H1 (cell line): ENCODE measurements around the gene IRF9. TPM values are rescaled to one million over a fixed set of nuclear protein-coding genes. Genes with fewer than 3 reads are reported as not detected.

Experiments
- CTCF ChIA-PET: fragments of 300-600 bp; sonication (Branson Sonifier 250); formaldehyde crosslinking; loops from one replicate; lab custom pipeline; 2021; ENCODE audit not compliant: partially characterized antibody; lab: Charles Lee
- POLR2A ChIA-PET: fragments of 300-600 bp; sonication (Branson Sonifier 250); formaldehyde crosslinking; loops from one replicate; lab custom pipeline; 2021; ENCODE audit warnings: inconsistent platforms; ENCODE audit not compliant: partially characterized antibody; lab: Charles Lee
- DNase-seq, 2 experiments: peaks; one replicate each; pipeline versions ENCODE4 v3.0.0 to v3.0.0-alpha.2; 2010 to 2022; ENCODE audit warnings: low spot score in 2 of 2, low read depth in 1 of 2, mixed read lengths in 1 of 2
- FAIRE-seq: peaks from 2 replicates; lab custom pipeline; 2011; peaks lifted over from hg19 to GRCh38; lab: Jason Lieb, UNC
- H2AFZ ChIP-seq: 2 replicates; pipeline ENCODE4 v1.8.1; 2012; ENCODE audit warnings: low read length, inconsistent platforms
- H2AK5ac ChIP-seq: 2 replicates; pipeline ENCODE4 v1.6.1; 2013; ENCODE audit warnings: low read depth, low read length
- H2BK120ac ChIP-seq: replicated peaks from 2 replicates; pipeline ENCODE3; 2013; ENCODE audit warnings: low read depth, low read length, inconsistent platforms
- H2BK12ac ChIP-seq: 2 replicates; pipeline ENCODE4 v1.6.1; 2013; ENCODE audit warnings: low read depth, low read length
- H2BK15ac ChIP-seq: 2 replicates; pipeline ENCODE4 v1.6.1; 2013; ENCODE audit warnings: low read length
- H2BK20ac ChIP-seq: 2 replicates; pipeline ENCODE4 v1.6.1; 2013; ENCODE audit warnings: low read length
- H2BK5ac ChIP-seq: 2 replicates; pipeline ENCODE4 v1.6.1; 2013; ENCODE audit warnings: low read depth, low read length
- H3K14ac ChIP-seq: 2 replicates; pipeline ENCODE4 v1.6.1; 2013; ENCODE audit warnings: inconsistent platforms; ENCODE audit not compliant: insufficient read length
- H3K18ac ChIP-seq: 2 replicates; pipeline ENCODE4 v1.6.1; 2013; ENCODE audit warnings: low read length; ENCODE audit errors: extremely low read depth
- H3K23ac ChIP-seq: 2 replicates; pipeline ENCODE4 v1.6.1; 2013; ENCODE audit warnings: inconsistent platforms; ENCODE audit not compliant: insufficient read length
- H3K23me2 ChIP-seq: 2 replicates; pipeline ENCODE4 v1.6.1; 2013; ENCODE audit warnings: low read depth, low read length
- H3K27ac ChIP-seq: 2 replicates; pipeline ENCODE4 v1.6.1; 2011; ENCODE audit warnings: low read depth, low read length, inconsistent platforms
- H3K27me3 ChIP-seq, 4 experiments: replicated peaks in 1 of 4; 1 replicate in 1 of 4; 2 replicates in 3 of 4; pipeline versions ENCODE4 v1.6.1 to v1.8.1; 2011 to 2013; ENCODE audit warnings: low read length in 3 of 4, mild to moderate bottlenecking in 3 of 4, inconsistent platforms in 2 of 4, mixed read lengths in 2 of 4, moderate library complexity in 1 of 4; ENCODE audit not compliant: control insufficient read depth in 3 of 4, insufficient read depth in 3 of 4; ENCODE audit errors: extremely low read depth in 1 of 4
- H3K36me3 ChIP-seq, 4 experiments: 2 replicates each; pipeline versions ENCODE4 v1.6.1 to v1.8.1; 2011 to 2013; ENCODE audit warnings: mild to moderate bottlenecking in 4 of 4, low read length in 3 of 4, moderate library complexity in 2 of 4, control low read depth in 1 of 4, inconsistent platforms in 1 of 4; ENCODE audit not compliant: insufficient read depth in 4 of 4, control insufficient read depth in 2 of 4
- H3K4ac ChIP-seq: replicated peaks from 2 replicates; pipeline ENCODE3; 2013; ENCODE audit warnings: low read length, low read depth, mixed read lengths, inconsistent platforms; ENCODE audit not compliant: insufficient read length
- H3K4me1 ChIP-seq, 4 experiments: replicated peaks in 1 of 4; 1 replicate in 1 of 4; 2 replicates in 3 of 4; pipeline versions ENCODE4 v1.6.1 to v1.8.1; 2011 to 2013; ENCODE audit warnings: low read length in 3 of 4, inconsistent platforms in 2 of 4, mixed read lengths in 1 of 4; ENCODE audit not compliant: insufficient read depth in 4 of 4, control insufficient read depth in 3 of 4
- H3K4me2 ChIP-seq, 2 experiments: 2 replicates each; pipeline versions ENCODE4 v1.6.1 to v1.8.1; 2011 to 2013; ENCODE audit warnings: low read depth in 2 of 2, low read length in 2 of 2, control low read depth in 1 of 2, inconsistent platforms in 1 of 2, mild to moderate bottlenecking in 1 of 2; ENCODE audit not compliant: insufficient read depth in 1 of 2
- H3K4me3 ChIP-seq, 4 experiments: fragments of 200-600, 300-600 bp in 1 of 4; sonication (generic), shearing (Covaris generic), sonication (Bioruptor Twin) in 1 of 4; 2 replicates each; pipeline versions ENCODE4 v1.5.1 to v1.8.1; 2011 to 2016; ENCODE audit warnings: low read length in 4 of 4, low read depth in 3 of 4, control low read depth in 2 of 4, inconsistent platforms in 2 of 4, mild to moderate bottlenecking in 2 of 4, mixed read lengths in 1 of 4, moderate library complexity in 1 of 4; ENCODE audit not compliant: insufficient read depth in 2 of 4; ENCODE audit errors: extremely low read depth in 1 of 4
- H3K56ac ChIP-seq: replicated peaks from 2 replicates; pipeline ENCODE3; 2013; ENCODE audit warnings: low read depth, mild to moderate bottlenecking, mixed read lengths, low read length, inconsistent platforms; ENCODE audit not compliant: insufficient read length
- H3K79me1 ChIP-seq: 2 replicates; pipeline ENCODE4 v1.6.1; 2013; ENCODE audit warnings: low read depth, low read length, control low read depth
- H3K79me2 ChIP-seq, 2 experiments: 2 replicates each; pipeline versions ENCODE4 v1.6.1 to v1.8.1; 2012 to 2013; ENCODE audit warnings: low read length in 2 of 2, mild to moderate bottlenecking in 2 of 2, inconsistent platforms in 1 of 2; ENCODE audit not compliant: insufficient read depth in 2 of 2, control insufficient read depth in 1 of 2
- H3K9ac ChIP-seq, 4 experiments: replicated peaks in 1 of 4; 1 replicate in 1 of 4; 2 replicates in 3 of 4; pipeline versions ENCODE4 v1.6.1 to v1.8.1; 2011 to 2013; ENCODE audit warnings: low read depth in 3 of 4, low read length in 3 of 4, control low read depth in 2 of 4, mild to moderate bottlenecking in 2 of 4, moderate library complexity in 2 of 4, inconsistent platforms in 1 of 4; ENCODE audit errors: extremely low read depth in 1 of 4
- H3K9me3 ChIP-seq, 2 experiments: 2 replicates each; pipeline versions ENCODE4 v1.6.1 to v1.8.1; 2012 to 2013; ENCODE audit warnings: mild to moderate bottlenecking in 2 of 2, moderate library complexity in 2 of 2, control low read depth in 1 of 2, inconsistent platforms in 1 of 2, low read depth in 1 of 2, low read length in 1 of 2, mixed read lengths in 1 of 2; ENCODE audit not compliant: insufficient read depth in 2 of 2
- H4K20me1 ChIP-seq, 2 experiments: replicated peaks in 1 of 2; 2 replicates each; pipeline versions ENCODE3 to v1.8.1; 2011 to 2013; ENCODE audit warnings: inconsistent platforms in 2 of 2, low read length in 2 of 2, mild to moderate bottlenecking in 1 of 2; ENCODE audit not compliant: insufficient read depth in 2 of 2, control insufficient read depth in 1 of 2
- H4K5ac ChIP-seq: 2 replicates; pipeline ENCODE4 v1.6.1; 2013; ENCODE audit warnings: low read length, low read depth, mixed read lengths, inconsistent platforms; ENCODE audit not compliant: insufficient read length
- H4K8ac ChIP-seq: 2 replicates; pipeline ENCODE4 v1.8.0; 2013; ENCODE audit warnings: mild to moderate bottlenecking, moderate library complexity, low read length, inconsistent platforms; ENCODE audit not compliant: insufficient read depth; ENCODE audit errors: extremely low read depth
- H4K91ac ChIP-seq: replicated peaks from 2 replicates; pipeline ENCODE3; 2013; ENCODE audit warnings: low read length, mixed read lengths, inconsistent platforms; ENCODE audit not compliant: insufficient read length
- CHD1 ChIP-seq: IDR thresholded peaks from 2 replicates; pipeline ENCODE4 v1.6.1; 2012; ENCODE audit warnings: low read depth, low read length, improper control_type of control experiment
- CREB1 ChIP-seq: IDR thresholded peaks from 2 replicates; pipeline ENCODE4 v1.6.1; 2012; ENCODE audit warnings: inconsistent platforms
- GABPA ChIP-seq: IDR thresholded peaks from 2 replicates; pipeline ENCODE4 v1.6.1; 2011; ENCODE audit warnings: mild to moderate bottlenecking, low read length, moderate library complexity, borderline replicate concordance; ENCODE audit not compliant: insufficient read depth
- GTF2F1 ChIP-seq: IDR thresholded peaks from 2 replicates; pipeline ENCODE4 v1.6.1; 2012; ENCODE audit warnings: low read depth, low read length, improper control_type of control experiment, borderline replicate concordance
- HDAC2 ChIP-seq, 2 experiments: fragments of 300-600 bp in 1 of 2; sonication (generic) in 1 of 2; IDR thresholded peaks; 2 replicates each; pipeline ENCODE4 v1.6.1; 2011 to 2012; ENCODE audit warnings: low read depth in 2 of 2, low read length in 2 of 2, mild to moderate bottlenecking in 2 of 2, moderate library complexity in 2 of 2, borderline replicate concordance in 1 of 2, inconsistent platforms in 1 of 2
- KDM1A ChIP-seq: fragments of 200-600, 300-600 bp; sonication (generic); IDR thresholded peaks from 2 replicates; pipeline ENCODE4 v1.7.1; 2016; ENCODE audit warnings: mild to moderate bottlenecking, low read length, borderline replicate concordance
- POLR2A ChIP-seq, 2 experiments: IDR thresholded peaks; 1 replicate in 1 of 2; 2 replicates in 1 of 2; pipeline ENCODE4 v1.6.1; 2011; ENCODE audit warnings: low read depth in 2 of 2, low read length in 2 of 2, mild to moderate bottlenecking in 2 of 2; ENCODE audit errors: control extremely low read depth in 1 of 2
- SP1 ChIP-seq: IDR thresholded peaks from 2 replicates; pipeline ENCODE4 v1.6.1; 2011; ENCODE audit warnings: low read depth, low read length
- WGBS, 2 experiments: shearing (Covaris generic) in 1 of 2; methylation state at CpG; one replicate each; pipeline versions ENCODE4 v1.1.6 to v1.1.7; 2013 to 2015; ENCODE audit warnings: low lambda C conversion rate in 2 of 2, mixed read lengths in 2 of 2, inconsistent platforms in 1 of 2, low coverage in 1 of 2, missing lambda C conversion rate in 1 of 2; ENCODE audit not compliant: insufficient replicate concordance in 2 of 2, insufficient coverage in 1 of 2, insufficient read length in 1 of 2; ENCODE audit errors: extremely low coverage in 1 of 2, missing lambda C conversion rate in 1 of 2; 5-methylcytosine and 5-hydroxymethylcytosine counted together
- polyA plus RNA-seq, 7 experiments: library from polyadenylated mRNA; depleted of rRNA in 3 of 7; stranded (reverse) in 5 of 7; unstranded in 2 of 7; fragments of >200 nt in 5 of 7; fragments of 200-250 nt in 2 of 7; gene quantifications; 1 replicate in 5 of 7; 2 replicates in 1 of 7; 4 replicates in 1 of 7; pipeline versions ENCODE4 v1.2.1 to v1.2.3, GENCODE V29; 2011 to 2013; ENCODE audit warnings: missing spikeins in 2 of 7, mixed read lengths in 2 of 7
- total RNA-seq: library from RNA; stranded (reverse); fragmentation: NEBNext Ultra II Directional; extraction: Animal tissue kit (Norgen Biotek cat#: 25700); gene quantifications from 2 replicates; pipeline ENCODE4 v1.2.1, GENCODE V29; 2021
- TF ChIP-seq, protein P1 (sequence below): IDR thresholded peaks from 2 replicates; pipeline ENCODE4 v1.6.1; 2011; ENCODE audit warnings: low read depth, mild to moderate bottlenecking, low read length; ENCODE audit not compliant: insufficient read depth

IRF9 gene
- total and polyA plus RNA-seq, 2 of the 8 experiments (the other 6 are each of a cell fraction or from before 2014, with no cell fraction given): 11.4 to 13.2 TPM

DNA sequence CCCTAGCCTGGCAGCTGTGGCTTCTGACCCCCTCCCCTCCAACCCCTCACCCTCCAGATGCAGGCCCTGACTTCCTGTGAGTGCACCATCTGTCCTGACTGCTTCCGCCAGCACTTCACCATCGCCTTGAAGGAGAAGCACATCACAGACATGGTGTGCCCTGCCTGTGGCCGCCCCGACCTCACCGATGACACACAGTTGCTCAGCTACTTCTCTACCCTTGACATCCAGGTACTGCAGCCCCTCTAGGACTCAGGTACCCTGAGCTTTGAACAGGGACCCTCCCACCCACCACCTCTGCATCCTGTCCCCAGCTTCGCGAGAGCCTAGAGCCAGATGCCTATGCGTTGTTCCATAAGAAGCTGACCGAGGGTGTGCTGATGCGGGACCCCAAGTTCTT, 6.0 kb upstream of the IRF9 start:
- H2BK20ac ChIP-seq: no peak overlapping the region
- no peak overlapping the region for H3K18ac ChIP-seq
- ChIA-PET CTCF (interaction anchor here (0.9 to 1.5 kb wide), 5 partner anchors 9 to 97 kb away, joined by 3 to 6 read pairs (median 3); no protein-coding TSS in a partner anchor), POLR2A (interaction anchor here (1.1 to 2.9 kb wide), 10 partner anchors 9 to 40 kb away, joined by 3 to 9 read pairs (median 4); partner anchors contain the start of genes PSME1, PSME2 and TM9SF1)
- no peak overlapping the region for H3K23ac ChIP-seq
- H3K56ac ChIP-seq: no peak overlapping the region
- H2AFZ ChIP-seq: no peak overlapping the region
- no peaks in the 10 kb centered on the region for H3K79me2 ChIP-seq
- H2AK5ac ChIP-seq: no peak overlapping the region
- H3K4me2 ChIP-seq: no peak overlapping the region
- H4K5ac ChIP-seq: no peak overlapping the region
- H3K27me3 ChIP-seq: no peaks in the 10 kb centered on the region; a peak in 1 of 7 replicates
- no peak overlapping the region for H4K8ac ChIP-seq
- FAIRE-seq (no peak), DNase-seq (no peak)
- no peak overlapping the region for H4K91ac ChIP-seq
- no peaks in the 10 kb centered on the region for H3K23me2 ChIP-seq
- 95% methylated on average over 10 of the region's 10 CpGs; no CpG with 5 or more reads in 1 of the 2 experiments for WGBS, 2 experiments
- H3K4me3 ChIP-seq: no peak overlapping the region
- H2BK120ac ChIP-seq: no peak overlapping the region
- H3K4ac ChIP-seq: no peak overlapping the region
- peaks cover 2 to 18% of the 10 kb centered on the region in 2 experiments for H4K20me1 ChIP-seq
- H3K9ac ChIP-seq: no peak overlapping the region
- H3K36me3 ChIP-seq: peaks cover 33 to 64% (median 57%) of the 10 kb centered on the region in 4 experiments
- no peak overlapping the region for H2BK12ac ChIP-seq
- no peaks in the 10 kb centered on the region for H3K9me3 ChIP-seq
- H2BK15ac ChIP-seq: no peak overlapping the region
- no peak overlapping the region for H2BK5ac ChIP-seq
- H3K79me1 ChIP-seq: peaks cover 6% of the 10 kb centered on the region; the same call in 1 of the 2 replicates
- TF ChIP-seq CREB1: no peak
- TF ChIP-seq GABPA: no peak
- no peak for TF ChIP-seq POLR2A (IDR thresholded peaks at IDR 0.05; ENCODE audit: control extremely low read depth in 1 of 2, low read depth in 2 of 2, low read length in 2 of 2)
- no peak for TF ChIP-seq CHD1
- TF ChIP-seq KDM1A: no peak
- TF ChIP-seq HDAC2 (IDR thresholded peaks at IDR 0.05; ENCODE audit: borderline replicate concordance in 1 of 2, low read depth in 2 of 2, low read length in 2 of 2): no peak
- TF ChIP-seq, protein P1, sequence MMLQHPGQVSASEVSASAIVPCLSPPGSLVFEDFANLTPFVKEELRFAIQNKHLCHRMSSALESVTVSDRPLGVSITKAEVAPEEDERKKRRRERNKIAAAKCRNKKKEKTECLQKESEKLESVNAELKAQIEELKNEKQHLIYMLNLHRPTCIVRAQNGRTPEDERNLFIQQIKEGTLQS: no peak
- no peak for TF ChIP-seq SP1
- no peak for TF ChIP-seq GTF2F1
- no peaks in the 10 kb centered on the region for H3K4me1 ChIP-seq
- no peak overlapping the region for H3K14ac ChIP-seq
- H3K27ac ChIP-seq: no peak overlapping the region
